Measurements from ENCODE around the gene GRHL1. TPM values are rescaled to one million over a fixed set of nuclear protein-coding genes. Genes with fewer than 3 reads are reported as not detected.

Gene GRHL1
- total RNA-seq, 2 experiments from 2014 or later: 0.28 to 0.38 TPM

DNA sequence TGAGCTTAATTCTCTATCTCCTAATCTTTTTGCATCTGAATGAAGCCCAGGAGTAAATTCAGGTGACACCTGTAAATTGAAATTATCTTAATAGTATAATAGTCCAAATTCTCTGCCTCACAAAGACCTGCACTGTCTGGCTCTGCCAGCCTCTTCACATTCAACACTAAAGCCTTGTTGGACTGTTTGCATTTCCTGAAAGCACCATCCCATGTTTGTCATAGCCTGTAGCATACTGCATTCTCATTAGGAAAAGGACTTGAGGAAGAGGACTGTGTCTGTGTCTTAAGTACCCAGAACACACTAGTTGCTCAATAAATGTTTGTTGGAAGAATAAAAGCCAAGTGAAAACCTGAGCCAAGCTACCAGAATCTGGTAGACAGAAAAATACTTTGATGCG, 42.9 kb upstream of the GRHL1 start:
- H3K4me1 ChIP-seq (ENCODE audit: insufficient read depth, low read length): no peaks in the 10 kb centered on the region
- no peak overlapping the region for H3K27ac Mint-ChIP-seq
- H3K4me3 ChIP-seq (ENCODE audit: low read length): no peak overlapping the region
- no peaks in the 10 kb centered on the region for H3K27me3 Mint-ChIP-seq
- TF ChIP-seq, protein P1, sequence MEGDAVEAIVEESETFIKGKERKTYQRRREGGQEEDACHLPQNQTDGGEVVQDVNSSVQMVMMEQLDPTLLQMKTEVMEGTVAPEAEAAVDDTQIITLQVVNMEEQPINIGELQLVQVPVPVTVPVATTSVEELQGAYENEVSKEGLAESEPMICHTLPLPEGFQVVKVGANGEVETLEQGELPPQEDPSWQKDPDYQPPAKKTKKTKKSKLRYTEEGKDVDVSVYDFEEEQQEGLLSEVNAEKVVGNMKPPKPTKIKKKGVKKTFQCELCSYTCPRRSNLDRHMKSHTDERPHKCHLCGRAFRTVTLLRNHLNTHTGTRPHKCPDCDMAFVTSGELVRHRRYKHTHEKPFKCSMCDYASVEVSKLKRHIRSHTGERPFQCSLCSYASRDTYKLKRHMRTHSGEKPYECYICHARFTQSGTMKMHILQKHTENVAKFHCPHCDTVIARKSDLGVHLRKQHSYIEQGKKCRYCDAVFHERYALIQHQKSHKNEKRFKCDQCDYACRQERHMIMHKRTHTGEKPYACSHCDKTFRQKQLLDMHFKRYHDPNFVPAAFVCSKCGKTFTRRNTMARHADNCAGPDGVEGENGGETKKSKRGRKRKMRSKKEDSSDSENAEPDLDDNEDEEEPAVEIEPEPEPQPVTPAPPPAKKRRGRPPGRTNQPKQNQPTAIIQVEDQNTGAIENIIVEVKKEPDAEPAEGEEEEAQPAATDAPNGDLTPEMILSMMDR (IDR thresholded peaks at IDR 0.05): no peak
- no peaks in the 10 kb centered on the region for H3K4me1 Mint-ChIP-seq (ENCODE audit: low read depth)
- intact Hi-C loops (cut with DNase I, micrococcal nuclease): no loop called here
- H3K27me3 ChIP-seq (ENCODE audit: control insufficient read depth in 1 of 2, insufficient read depth in 2 of 2, low read length in 2 of 2): no peaks in the 10 kb centered on the region
- H3K9me3 Mint-ChIP-seq: no peaks in the 10 kb centered on the region
- no peak for ATAC-seq (ENCODE audit: poor library complexity)
- no peak for DNase-seq
- peaks cover 29% of the 10 kb centered on the region for H3K36me3 ChIP-seq (ENCODE audit: insufficient read depth, low read length)
- H3K27ac ChIP-seq (ENCODE audit: low read depth in 1 of 2, low read length in 2 of 2): no peak overlapping the region
- H3K4me3 Mint-ChIP-seq: no peak overlapping the region
- ChIA-PET POLR2A (no interaction called here), CTCF (interaction anchor here (1.5 to 1.7 kb wide), 2 partner anchors 8 to 13 kb away, joined by 3 to 5 read pairs; no protein-coding TSS in a partner anchor)
- no peaks in the 10 kb centered on the region for H3K9me3 ChIP-seq (ENCODE audit: control insufficient read depth in 1 of 2, insufficient read depth in 1 of 2, low read length in 2 of 2)
- H3K36me3 Mint-ChIP-seq (ENCODE audit: low read depth): peaks cover 51% of the 10 kb centered on the region

GRCh38 chr2:9909106-9909505, 42.4 kb upstream of the GRHL1 start:
- DNase-seq: no peak
- intact Hi-C loops (cut with DNase I, micrococcal nuclease): no loop called here
- Histone ChIP-seq H3K4me3 (ENCODE audit: low read length) (no peak overlapping the region), H3K36me3 (ENCODE audit: insufficient read depth, low read length) (peaks cover 30% of the 10 kb centered on the region), H3K27ac (ENCODE audit: low read depth in 1 of 2, low read length in 2 of 2) (no peak overlapping the region), H3K4me1 (ENCODE audit: insufficient read depth, low read length) (no peaks in the 10 kb centered on the region), H3K27me3 (ENCODE audit: control insufficient read depth in 1 of 2, insufficient read depth in 2 of 2, low read length in 2 of 2) (no peaks in the 10 kb centered on the region), H3K9me3 (ENCODE audit: control insufficient read depth in 1 of 2, insufficient read depth in 1 of 2, low read length in 2 of 2) (no peaks in the 10 kb centered on the region)
- CTCF ChIA-PET: interaction anchor here (0.6 to 1.7 kb wide), 3 partner anchors 9 to 963 kb away, joined by 3 to 5 read pairs (median 3); no protein-coding TSS in a partner anchor
- TF ChIP-seq, protein P1 (IDR thresholded peaks at IDR 0.05): no peak
- no peaks in the 10 kb centered on the region for H3K4me1 Mint-ChIP-seq (ENCODE audit: low read depth)
- no peaks in the 10 kb centered on the region for H3K9me3 Mint-ChIP-seq
- no peaks in the 10 kb centered on the region for H3K27me3 Mint-ChIP-seq
- no peak for ATAC-seq (ENCODE audit: poor library complexity)
- POLR2A ChIA-PET: no interaction called here
- H3K4me3 Mint-ChIP-seq: no peak overlapping the region
- peaks cover 51% of the 10 kb centered on the region for H3K36me3 Mint-ChIP-seq (ENCODE audit: low read depth)
- no peak overlapping the region for H3K27ac Mint-ChIP-seq

GRCh38 chr2:9910699-9911098, 40.8 kb upstream of the GRHL1 start:
- Mint-ChIP-seq H3K27me3 (no peaks in the 10 kb centered on the region), H3K27ac (no peak overlapping the region), H3K9me3 (no peaks in the 10 kb centered on the region), H3K36me3 (ENCODE audit: low read depth) (peaks cover 55% of the 10 kb centered on the region), H3K4me1 (ENCODE audit: low read depth) (no peaks in the 10 kb centered on the region), H3K4me3 (no peak overlapping the region)
- ChIA-PET POLR2A (interaction anchor here (1.4 kb wide), 1 partner anchor 15 kb away, joined by 6 read pairs; no protein-coding TSS in a partner anchor), CTCF (no interaction called here)
- Histone ChIP-seq H3K4me1 (ENCODE audit: insufficient read depth, low read length) (no peaks in the 10 kb centered on the region), H3K4me3 (ENCODE audit: low read length) (no peak overlapping the region), H3K27me3 (ENCODE audit: control insufficient read depth in 1 of 2, insufficient read depth in 2 of 2, low read length in 2 of 2) (no peaks in the 10 kb centered on the region), H3K27ac (ENCODE audit: low read depth in 1 of 2, low read length in 2 of 2) (no peak overlapping the region), H3K36me3 (ENCODE audit: insufficient read depth, low read length) (peaks cover 30% of the 10 kb centered on the region), H3K9me3 (ENCODE audit: control insufficient read depth in 1 of 2, insufficient read depth in 1 of 2, low read length in 2 of 2) (no peaks in the 10 kb centered on the region)
- intact Hi-C loops (cut with DNase I, micrococcal nuclease): no loop called here
- ATAC-seq (ENCODE audit: poor library complexity) (no peak), DNase-seq (no peak)
- TF ChIP-seq, protein P1 (IDR thresholded peaks at IDR 0.05): no peak
